Measurements from ENCODE around the gene SMIM29.

SMIM29 gene

DNA sequence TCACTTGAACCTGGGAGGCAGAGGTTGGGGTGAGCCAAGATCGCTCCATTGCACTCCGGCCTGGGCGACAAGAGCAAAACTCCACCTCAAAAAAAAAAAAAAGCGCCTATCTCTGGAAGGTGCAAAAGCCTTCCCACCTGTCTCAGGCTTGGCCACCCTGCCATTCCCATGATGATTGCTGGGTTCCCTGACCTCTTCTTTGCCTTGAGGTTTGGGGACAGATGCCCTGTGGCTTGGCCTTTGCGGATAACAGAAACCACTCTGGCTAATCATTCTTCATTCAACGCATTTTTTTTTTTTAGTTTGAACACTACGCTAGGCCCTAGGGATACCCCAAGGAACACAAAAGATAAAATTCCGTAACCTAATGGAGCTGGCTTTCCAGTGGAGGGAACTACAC, 18.9 kb downstream of the SMIM29 start:
- no peaks in the 10 kb centered on the region for H3K27me3 Mint-ChIP-seq
- H3K4me3 Mint-ChIP-seq: no peak overlapping the region
- no peak overlapping the region for H3K27ac Mint-ChIP-seq
- no peaks in the 10 kb centered on the region for H3K36me3 Mint-ChIP-seq (ENCODE audit: low read depth)
- ATAC-seq (no peak), DNase-seq (no peak)
- H3K4me1 Mint-ChIP-seq: peaks cover 36% of the 10 kb centered on the region
- H3K9me3 Mint-ChIP-seq: no peaks in the 10 kb centered on the region

DNA sequence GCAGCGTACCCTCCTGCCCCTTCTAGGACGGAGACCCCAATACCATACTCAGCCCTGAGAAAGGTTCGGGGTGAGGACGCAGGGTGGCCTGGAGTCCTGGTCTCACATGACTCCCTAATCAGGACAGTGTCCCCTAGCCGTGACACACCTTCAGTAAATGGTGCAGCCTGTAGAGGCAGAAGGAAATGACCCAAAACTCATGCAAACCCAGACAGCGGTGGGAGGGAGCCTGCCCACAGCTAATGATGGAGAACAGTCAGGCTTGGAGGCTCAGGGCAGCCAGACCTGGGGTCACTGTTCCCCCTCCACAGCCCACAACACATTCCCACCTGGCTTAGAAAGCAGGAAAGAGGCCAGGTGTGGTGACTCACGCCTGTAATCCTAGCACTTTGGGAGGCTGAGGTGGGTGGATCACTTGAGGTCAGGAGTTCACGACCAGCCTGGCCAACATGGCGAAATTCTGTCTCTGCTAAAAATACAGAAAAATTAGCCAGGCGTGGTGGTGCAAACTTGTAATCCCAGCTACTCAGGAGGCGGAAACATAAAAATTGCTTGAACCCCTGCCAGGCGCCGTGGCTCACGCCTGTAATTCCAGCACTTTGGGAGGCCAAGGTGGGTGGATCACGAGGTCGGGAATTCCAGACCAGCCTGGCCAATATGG, 20.9 kb downstream of the SMIM29 start:
- ATAC-seq (no peak), DNase-seq (no peak)
- Mint-ChIP-seq H3K9me3 (no peaks in the 10 kb centered on the region), H3K27ac (no peak overlapping the region), H3K4me1 (peaks cover 46% of the 10 kb centered on the region), H3K36me3 (ENCODE audit: low read depth) (no peaks in the 10 kb centered on the region), H3K27me3 (no peaks in the 10 kb centered on the region), H3K4me3 (no peak overlapping the region)

DNA sequence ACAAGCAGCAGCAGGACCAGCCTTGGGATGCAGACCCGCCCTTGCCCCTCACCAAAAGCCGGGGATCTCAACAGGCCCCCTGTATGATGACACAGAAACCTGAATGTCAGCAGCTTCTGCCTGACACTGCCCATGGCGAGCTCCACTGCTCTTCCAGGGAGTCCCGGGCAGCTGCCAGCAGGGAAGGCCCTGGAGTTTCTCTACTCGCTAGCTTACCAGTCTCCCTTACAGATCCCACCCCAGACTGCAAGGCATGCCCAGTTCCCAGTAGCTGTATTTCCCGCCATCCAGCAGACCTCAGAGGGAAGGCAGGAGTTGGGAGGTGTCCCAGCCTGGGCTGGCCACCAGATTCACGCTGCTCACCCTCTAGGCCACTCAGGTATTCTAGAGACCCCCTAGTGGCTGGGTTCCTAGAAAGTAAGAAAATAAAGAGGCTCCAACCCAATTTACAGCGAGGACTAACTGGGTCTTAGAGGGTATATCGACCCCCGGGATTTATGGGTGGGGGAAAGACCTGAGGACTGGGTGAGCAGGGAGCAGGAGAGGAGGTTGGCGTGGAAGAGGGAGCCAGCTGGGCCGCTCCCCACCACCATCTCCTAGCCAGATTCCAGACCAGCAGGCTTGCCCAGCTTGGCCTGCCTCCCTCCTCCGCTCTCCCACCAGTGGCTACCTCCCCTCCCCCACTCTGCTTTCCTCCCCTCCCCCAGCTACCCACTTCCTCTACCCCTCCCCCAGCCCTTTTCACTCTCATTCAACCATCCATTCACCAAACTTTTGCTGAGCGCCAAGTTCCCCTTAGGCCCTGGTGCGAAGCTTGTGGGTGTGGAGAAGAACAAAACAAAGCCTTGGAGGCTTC, 21.8 kb downstream of the SMIM29 start:
- Mint-ChIP-seq H3K36me3 (ENCODE audit: low read depth) (no peaks in the 10 kb centered on the region), H3K4me1 (peaks cover 47% of the 10 kb centered on the region), H3K4me3 (no peak overlapping the region), H3K27ac (no peak overlapping the region), H3K9me3 (no peaks in the 10 kb centered on the region), H3K27me3 (no peaks in the 10 kb centered on the region)
- DNase-seq: no peak
- ATAC-seq: no peak

DNA sequence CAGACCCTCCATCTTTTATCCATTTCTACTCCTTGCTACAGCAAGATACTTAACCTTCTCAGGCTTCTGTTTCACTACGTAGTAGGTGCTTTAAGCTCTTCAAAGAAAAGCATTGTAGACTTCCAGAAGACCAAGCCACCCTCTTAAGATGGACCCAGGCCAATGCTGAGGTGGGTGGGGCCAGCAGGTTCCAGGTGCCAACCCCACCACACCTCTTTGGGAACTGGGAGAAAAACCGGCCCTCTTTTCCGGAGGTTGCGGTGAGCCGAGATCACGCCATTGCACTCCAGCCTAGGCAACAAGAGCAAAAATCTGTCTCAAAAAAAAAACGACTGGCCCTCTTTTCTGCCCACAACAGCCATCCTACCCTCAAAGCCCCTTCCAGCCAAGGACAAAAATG, 22.7 kb downstream of the SMIM29 start:
- peaks cover 47% of the 10 kb centered on the region for H3K4me1 Mint-ChIP-seq
- H3K4me3 Mint-ChIP-seq: no peak overlapping the region
- H3K27me3 Mint-ChIP-seq: no peaks in the 10 kb centered on the region
- H3K27ac Mint-ChIP-seq: no peak overlapping the region
- ATAC-seq: no peak
- H3K36me3 Mint-ChIP-seq (ENCODE audit: low read depth): no peaks in the 10 kb centered on the region
- no peaks in the 10 kb centered on the region for H3K9me3 Mint-ChIP-seq
- DNase-seq: no peak

DNA sequence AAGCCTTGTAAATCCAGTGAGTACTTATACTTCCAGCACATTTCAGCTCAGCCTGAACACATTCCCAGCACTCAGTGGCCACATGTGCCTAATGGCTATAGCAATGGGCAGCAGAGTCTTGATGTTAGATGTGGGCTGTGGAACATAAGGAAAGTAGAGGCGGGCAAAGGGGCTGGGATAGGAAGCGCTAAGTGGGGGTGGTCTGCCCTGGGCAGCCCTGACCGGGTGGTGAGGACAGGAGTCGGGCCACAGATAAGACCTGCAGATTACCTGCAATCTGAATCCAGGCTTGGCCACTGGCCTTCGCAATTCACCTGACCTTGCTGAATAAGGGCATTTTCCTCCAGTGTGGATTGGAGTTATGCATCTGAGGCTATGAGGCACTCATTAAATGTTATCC, 23.3 kb downstream of the SMIM29 start:
- no peak for ATAC-seq
- no peaks in the 10 kb centered on the region for H3K27me3 Mint-ChIP-seq
- no peak overlapping the region for H3K4me3 Mint-ChIP-seq
- H3K9me3 Mint-ChIP-seq: no peaks in the 10 kb centered on the region
- H3K27ac Mint-ChIP-seq: no peak overlapping the region
- H3K36me3 Mint-ChIP-seq (ENCODE audit: low read depth): no peaks in the 10 kb centered on the region
- no peak for DNase-seq
- H3K4me1 Mint-ChIP-seq: peaks cover 47% of the 10 kb centered on the region

DNA sequence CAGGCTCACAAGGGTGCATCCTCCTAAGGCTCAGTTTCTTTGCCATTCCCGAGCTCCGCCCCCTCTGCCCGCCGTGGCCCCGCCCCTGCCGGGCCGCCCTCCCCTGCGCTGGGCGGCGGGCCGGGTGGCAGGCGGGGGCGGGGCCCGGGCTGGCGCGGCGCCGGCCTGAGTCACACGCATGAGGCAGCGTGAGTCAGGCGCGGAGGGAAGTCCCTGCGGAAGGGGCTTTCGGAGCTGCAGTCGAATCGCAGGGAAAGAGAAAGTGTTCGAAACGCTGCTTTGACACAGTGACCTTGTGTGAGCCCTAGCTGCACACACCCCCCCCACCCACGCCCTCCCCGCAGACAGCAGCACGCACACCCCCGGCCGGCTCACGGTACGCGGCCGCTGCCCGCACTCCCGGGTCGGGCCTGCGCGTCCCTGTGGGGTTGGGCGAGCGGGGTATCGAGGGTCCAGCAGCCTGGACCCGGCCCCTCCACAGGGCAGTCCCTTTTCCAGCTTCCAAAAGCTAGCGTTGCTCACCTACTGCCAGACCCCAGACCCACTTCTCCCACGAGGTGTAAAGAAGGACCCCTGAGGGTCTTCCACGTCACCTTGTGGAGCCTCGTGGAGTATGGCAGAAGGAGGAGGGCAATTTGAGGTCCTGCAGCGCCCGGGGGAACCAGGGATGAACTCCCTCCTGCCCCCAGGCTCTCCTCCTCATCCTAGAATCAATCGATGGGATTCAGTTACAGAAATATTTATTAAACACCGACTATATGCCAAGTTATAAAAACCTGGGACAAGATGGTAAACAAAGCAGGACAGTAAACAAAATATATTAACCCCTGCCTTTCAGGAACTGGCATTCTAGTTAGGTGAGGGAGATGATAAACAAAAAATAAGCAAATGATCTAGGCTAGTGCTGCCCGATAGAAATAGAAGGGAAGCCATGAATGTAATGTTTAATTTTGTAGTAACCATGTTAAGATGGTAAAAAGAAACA, 24.6 kb downstream of the SMIM29 start:
- H3K27ac Mint-ChIP-seq: peak overlapping the region; percentile 83
- peak; percentile 93 for ATAC-seq
- peak; percentile 96 for DNase-seq
- no peaks in the 10 kb centered on the region for H3K36me3 Mint-ChIP-seq (ENCODE audit: low read depth)
- peak overlapping the region; percentile 61 for H3K4me3 Mint-ChIP-seq
- H3K9me3 Mint-ChIP-seq: no peaks in the 10 kb centered on the region
- H3K4me1 Mint-ChIP-seq: peaks cover 44% of the 10 kb centered on the region
- H3K27me3 Mint-ChIP-seq: no peaks in the 10 kb centered on the region

DNA sequence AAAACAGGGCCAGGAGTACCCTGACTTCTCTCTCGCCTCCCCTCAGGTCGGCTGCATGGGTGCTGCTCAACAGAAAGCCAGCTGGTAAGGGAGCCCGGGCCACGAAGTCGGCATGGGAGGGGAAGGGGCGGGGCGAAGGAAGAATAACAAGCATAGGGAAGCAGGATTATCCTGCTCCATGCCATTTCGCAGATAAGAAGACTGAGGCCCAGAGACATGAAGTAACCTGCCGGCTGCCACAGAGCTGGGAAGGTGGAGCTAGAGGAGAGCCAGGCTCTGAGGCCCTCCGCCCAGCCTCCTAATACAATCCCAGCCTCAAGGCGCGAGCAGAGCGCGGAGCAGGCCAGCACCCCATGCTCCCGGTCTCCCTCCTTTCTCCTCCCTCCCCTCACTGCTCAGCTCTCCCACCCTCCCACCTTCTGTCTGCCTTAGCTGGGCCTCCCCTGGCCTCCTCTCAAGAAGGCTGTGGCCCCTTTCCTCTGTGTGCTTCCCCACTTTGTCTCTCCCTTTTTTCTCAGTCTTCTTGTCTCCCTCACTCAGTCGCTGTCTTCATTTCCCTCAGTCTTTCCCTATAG, 25.3 kb downstream of the SMIM29 start:
- Mint-ChIP-seq H3K36me3 (ENCODE audit: low read depth) (no peaks in the 10 kb centered on the region), H3K27me3 (no peaks in the 10 kb centered on the region), H3K4me3 (peak overlapping the region; percentile 61), H3K4me1 (peaks cover 37% of the 10 kb centered on the region), H3K9me3 (no peaks in the 10 kb centered on the region), H3K27ac (peak overlapping the region; percentile 83)
- ATAC-seq (no peak), DNase-seq (no peak)

DNA sequence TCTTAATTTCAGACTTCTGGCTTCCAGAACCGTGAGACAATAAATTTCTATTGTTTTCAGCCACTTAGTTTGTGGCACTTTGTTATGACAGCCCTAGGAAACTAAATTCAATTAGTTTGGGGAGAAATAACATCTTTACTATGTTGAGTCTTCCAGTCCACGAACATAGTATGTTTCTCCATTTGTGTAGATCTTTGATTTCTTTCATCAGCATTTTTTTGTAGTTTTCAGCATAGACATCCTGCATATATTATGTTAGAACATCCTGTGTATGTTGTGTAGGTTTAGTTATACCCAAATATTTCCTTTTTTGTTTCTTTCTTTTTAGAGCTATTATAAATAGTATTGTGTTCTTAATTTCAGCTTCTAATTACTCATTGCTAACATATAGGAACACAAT, 30.1 kb downstream of the SMIM29 start:
- Mint-ChIP-seq H3K27ac (no peak overlapping the region), H3K4me3 (no peak overlapping the region), H3K27me3 (no peaks in the 10 kb centered on the region), H3K4me1 (peaks cover 10% of the 10 kb centered on the region), H3K36me3 (ENCODE audit: low read depth) (no peaks in the 10 kb centered on the region), H3K9me3 (no peaks in the 10 kb centered on the region)
- DNase-seq (no peak), ATAC-seq (no peak)

DNA sequence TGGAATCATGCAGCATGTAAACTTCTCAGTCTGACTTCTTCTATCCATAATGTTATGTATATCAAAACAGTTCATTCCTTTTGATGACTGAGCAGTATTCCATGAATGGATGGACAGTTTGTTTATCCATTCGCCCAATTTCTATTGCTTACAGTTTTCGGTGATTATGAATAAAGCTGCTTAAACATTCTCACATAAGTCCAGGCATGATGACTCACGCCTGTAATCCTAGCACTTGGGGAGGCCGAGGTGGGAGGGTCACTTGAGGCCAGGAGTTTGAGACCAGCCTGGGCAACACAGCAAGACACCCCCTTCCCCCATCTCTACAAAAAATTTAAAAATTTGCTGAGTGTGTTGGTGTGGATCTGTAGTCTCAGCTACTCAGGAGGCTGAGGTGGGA, 35.0 kb downstream of the SMIM29 start:
- ATAC-seq (no peak), DNase-seq (no peak)
- Mint-ChIP-seq H3K9me3 (no peaks in the 10 kb centered on the region), H3K4me3 (no peak overlapping the region), H3K4me1 (peaks cover 2% of the 10 kb centered on the region), H3K27me3 (no peaks in the 10 kb centered on the region), H3K36me3 (ENCODE audit: low read depth) (no peaks in the 10 kb centered on the region), H3K27ac (no peak overlapping the region)

DNA sequence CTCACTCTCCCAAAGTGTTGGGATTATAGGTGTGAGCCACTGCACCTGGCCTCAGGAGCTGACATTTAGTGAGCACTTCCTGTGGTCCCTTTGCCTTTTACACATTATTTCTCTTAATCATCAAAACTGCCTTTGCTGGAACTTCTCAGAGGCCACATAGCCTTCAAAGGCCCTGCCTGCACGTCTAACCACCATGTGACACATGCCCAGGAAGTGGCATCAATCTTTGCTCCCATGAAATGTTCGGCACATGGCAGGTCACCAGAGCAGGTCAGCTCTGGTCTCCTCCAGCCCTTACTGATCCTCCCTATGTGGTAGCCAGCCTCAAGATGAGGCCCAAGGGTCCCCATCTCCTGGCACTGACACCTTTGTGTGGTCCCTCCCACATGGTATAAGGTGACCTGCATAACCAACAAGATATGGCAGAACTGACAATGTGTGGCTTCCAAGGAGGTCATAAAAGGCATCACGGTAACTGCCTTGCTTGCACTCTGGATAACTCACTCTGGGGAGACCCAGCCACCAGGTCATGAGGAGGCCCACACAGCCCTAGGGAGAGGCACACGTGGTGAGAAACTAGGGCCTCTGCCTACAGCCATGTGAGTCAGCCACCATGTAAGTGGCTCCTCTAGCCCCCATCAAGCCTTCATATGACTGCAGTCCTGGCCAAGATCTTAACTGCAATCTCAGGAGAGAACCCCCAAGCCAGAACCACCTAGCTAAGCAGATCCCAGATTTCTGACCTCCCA, 40.9 kb downstream of the SMIM29 start:
- ATAC-seq (peak; percentile 96), DNase-seq (peak; percentile 50)
- Mint-ChIP-seq H3K9me3 (no peaks in the 10 kb centered on the region), H3K27me3 (no peaks in the 10 kb centered on the region), H3K4me1 (peaks cover 37% of the 10 kb centered on the region), H3K27ac (peak overlapping the region; percentile 89), H3K4me3 (peak overlapping the region; percentile 18), H3K36me3 (ENCODE audit: low read depth) (no peaks in the 10 kb centered on the region)

DNA sequence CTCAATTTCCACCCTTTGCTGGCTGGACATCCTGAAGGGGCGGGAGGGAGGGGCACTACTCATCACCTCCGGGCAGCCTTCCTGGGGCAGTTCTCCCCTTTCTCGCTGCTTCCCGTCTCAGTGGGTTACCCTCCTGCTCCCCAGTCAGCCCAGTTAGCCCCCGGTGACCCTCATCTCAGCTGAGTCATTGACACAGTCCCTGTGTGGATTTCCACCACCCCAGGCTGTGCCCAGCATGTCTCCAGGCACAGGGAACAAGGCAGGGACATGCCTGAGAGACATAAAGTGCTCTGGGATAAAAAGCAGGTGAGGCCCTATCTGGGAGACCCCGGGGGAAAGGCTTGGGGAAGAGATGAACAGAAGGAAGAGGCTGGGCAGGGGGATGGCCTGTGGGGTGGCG, 42.1 kb downstream of the SMIM29 start:
- no peak for ATAC-seq
- Mint-ChIP-seq H3K36me3 (ENCODE audit: low read depth) (no peaks in the 10 kb centered on the region), H3K4me3 (no peak overlapping the region), H3K27ac (no peak overlapping the region), H3K4me1 (peaks cover 39% of the 10 kb centered on the region), H3K27me3 (no peaks in the 10 kb centered on the region), H3K9me3 (no peaks in the 10 kb centered on the region)
- no peak for DNase-seq

DNA sequence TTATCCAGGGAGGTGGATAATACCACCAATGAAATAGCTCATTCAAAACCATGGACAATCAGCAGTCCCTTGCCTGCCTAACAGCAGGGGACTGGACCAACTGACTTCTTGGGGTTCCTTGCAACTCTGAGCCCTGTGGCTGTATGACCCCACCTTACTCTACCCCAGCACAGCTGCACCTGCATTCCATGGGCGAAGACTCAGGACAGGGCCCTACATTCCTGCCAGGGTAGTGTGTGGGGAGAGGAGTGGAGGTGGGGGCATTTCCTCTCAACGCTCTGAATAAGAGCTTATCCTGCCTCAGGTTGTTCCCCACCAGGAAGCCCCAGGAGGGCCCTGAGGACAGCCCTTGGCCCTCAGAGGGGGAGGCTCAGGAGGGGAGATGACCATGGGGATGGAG, 42.9 kb downstream of the SMIM29 start:
- no peaks in the 10 kb centered on the region for H3K27me3 Mint-ChIP-seq
- peaks cover 41% of the 10 kb centered on the region for H3K4me1 Mint-ChIP-seq
- ATAC-seq (no peak), DNase-seq (no peak)
- H3K9me3 Mint-ChIP-seq: no peaks in the 10 kb centered on the region
- H3K4me3 Mint-ChIP-seq: no peak overlapping the region
- no peak overlapping the region for H3K27ac Mint-ChIP-seq
- H3K36me3 Mint-ChIP-seq (ENCODE audit: low read depth): no peaks in the 10 kb centered on the region

DNA sequence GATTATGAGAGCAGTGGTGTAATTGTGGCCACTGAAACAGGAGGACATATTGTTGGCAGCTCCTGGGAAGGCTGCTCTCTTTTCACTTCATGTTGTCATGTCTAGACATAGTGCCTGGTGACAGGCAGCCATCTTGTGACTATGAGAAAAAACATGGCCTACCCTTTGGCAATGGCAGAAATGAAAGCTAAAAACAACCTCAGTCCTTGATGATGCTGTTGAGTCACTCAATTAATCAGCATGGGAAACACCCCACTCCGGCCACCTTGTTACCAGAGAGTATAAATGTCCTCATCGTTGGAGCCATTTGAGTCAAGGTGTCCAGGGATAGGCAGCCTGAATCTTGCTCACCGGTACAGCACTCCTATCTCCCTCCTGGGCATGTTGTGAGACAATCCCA, 43.3 kb downstream of the SMIM29 start:
- Mint-ChIP-seq H3K4me1 (peaks cover 44% of the 10 kb centered on the region), H3K9me3 (no peaks in the 10 kb centered on the region), H3K27me3 (no peaks in the 10 kb centered on the region), H3K27ac (no peak overlapping the region), H3K4me3 (no peak overlapping the region), H3K36me3 (ENCODE audit: low read depth) (no peaks in the 10 kb centered on the region)
- ATAC-seq: no peak
- no peak for DNase-seq

DNA sequence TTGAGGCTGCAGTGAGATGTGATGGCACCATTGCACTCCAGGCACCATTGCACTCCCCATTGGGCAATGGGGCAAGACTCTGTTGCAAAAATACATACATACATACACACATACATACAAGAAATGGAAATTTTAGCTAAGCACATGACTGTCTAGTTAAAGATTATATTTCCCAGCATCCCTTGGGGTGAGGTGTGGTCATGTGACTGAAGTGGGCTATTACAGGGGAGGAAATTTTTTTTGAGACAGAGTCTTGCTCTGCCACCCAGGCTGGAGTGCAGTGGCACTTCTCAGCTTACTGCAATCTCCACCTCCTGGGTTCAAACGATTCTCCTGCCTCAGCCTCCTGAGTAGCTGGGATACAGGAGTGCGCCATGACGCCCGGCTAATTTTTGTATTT, 44.1 kb downstream of the SMIM29 start:
- Mint-ChIP-seq H3K9me3 (no peaks in the 10 kb centered on the region), H3K27me3 (no peaks in the 10 kb centered on the region), H3K4me3 (no peak overlapping the region), H3K4me1 (peaks cover 47% of the 10 kb centered on the region), H3K36me3 (ENCODE audit: low read depth) (no peaks in the 10 kb centered on the region), H3K27ac (peak overlapping the region; percentile 26)
- DNase-seq: no peak
- no peak for ATAC-seq

Measured in activated naive CD8-positive, alpha-beta T cell treated with anti-CD3 and anti-CD28 coated beads, Interleukin-2, amount 50 U/mL, for 24 hours (primary cell).